ENCODE results near the gene TYW1. TPM values are rescaled to one million over a fixed set of nuclear protein-coding genes. Genes with fewer than 3 reads are reported as not detected.
"Not testable (repeated sequence)": the region's sequence is repeated elsewhere in the genome, so short reads cannot be mapped to it uniquely, and the experiment has no call there.

Gene TYW1
- total RNA-seq, 1 donor, result 14.8 TPM

GRCh38 chr7:66967029-66967428 lies 29.6 kb upstream of the TYW1 start:
- Histone ChIP-seq H3K79me2 (ENCODE audit: insufficient read depth, low read length) (no peaks in the 10 kb centered on the region), H3K4me3 (ENCODE audit: insufficient read depth, low read length) (no peak overlapping the region), H4K20me1 (ENCODE audit: insufficient read depth, low read length) (no peaks in the 10 kb centered on the region), H3K9me3 (ENCODE audit: low read depth, low read length) (no peaks in the 10 kb centered on the region), H3K27ac (ENCODE audit: low read depth, low read length) (no peak overlapping the region), H2AFZ (ENCODE audit: low read length) (no peak overlapping the region), H3K27me3 (ENCODE audit: insufficient read depth, low read length) (no peaks in the 10 kb centered on the region), H3K4me2 (ENCODE audit: insufficient read depth, low read length) (no peak overlapping the region), H3K36me3 (ENCODE audit: insufficient read depth, low read length) (no peaks in the 10 kb centered on the region), H3K4me1 (ENCODE audit: insufficient read depth, low read length) (no peaks in the 10 kb centered on the region)
- no peak for TF ChIP-seq CTCF (IDR thresholded peaks at IDR 0.05; ENCODE audit: extremely low read depth, low read depth, low read length)
- no peak for DNase-seq (ENCODE audit: insufficient read length, low spot score, missing footprints)

GRCh38 chr7:66969001-66969400 lies 27.6 kb upstream of the TYW1 start:
- not testable (repeated sequence) for DNase-seq (ENCODE audit: insufficient read length, low spot score, missing footprints); H3K36me3 ChIP-seq (ENCODE audit: insufficient read depth, low read length); H3K27me3 ChIP-seq (ENCODE audit: insufficient read depth, low read length); H3K4me3 ChIP-seq (ENCODE audit: insufficient read depth, low read length); H3K79me2 ChIP-seq (ENCODE audit: insufficient read depth, low read length); H4K20me1 ChIP-seq (ENCODE audit: insufficient read depth, low read length); H3K4me2 ChIP-seq (ENCODE audit: insufficient read depth, low read length); H3K27ac ChIP-seq (ENCODE audit: low read depth, low read length); H3K4me1 ChIP-seq (ENCODE audit: insufficient read depth, low read length); H2AFZ ChIP-seq (ENCODE audit: low read length); H3K9me3 ChIP-seq (ENCODE audit: low read depth, low read length)

GRCh38 chr7:66970310-66970709 lies 26.3 kb upstream of the TYW1 start:
- Histone ChIP-seq H3K9me3 (ENCODE audit: low read depth, low read length) (no peaks in the 10 kb centered on the region), H2AFZ (ENCODE audit: low read length) (no peak overlapping the region), H3K27ac (ENCODE audit: low read depth, low read length) (no peak overlapping the region)

GRCh38 chr7:66974986-66975590 lies 21.5 kb upstream of the TYW1 start:
- H3K27ac ChIP-seq (ENCODE audit: low read depth, low read length), result no peak overlapping the region
- TF ChIP-seq CTCF (IDR thresholded peaks at IDR 0.05; ENCODE audit: extremely low read depth, low read depth, low read length), result no peak
- H3K79me2 ChIP-seq (ENCODE audit: insufficient read depth, low read length), result no peaks in the 10 kb centered on the region
- H3K4me2 ChIP-seq (ENCODE audit: insufficient read depth, low read length), result no peak overlapping the region
- H4K20me1 ChIP-seq (ENCODE audit: insufficient read depth, low read length), result no peaks in the 10 kb centered on the region
- no peaks in the 10 kb centered on the region for H3K9me3 ChIP-seq (ENCODE audit: low read depth, low read length)
- DNase-seq (ENCODE audit: insufficient read length, low spot score, missing footprints), result no peak
- no peaks in the 10 kb centered on the region for H3K4me1 ChIP-seq (ENCODE audit: insufficient read depth, low read length)
- H3K27me3 ChIP-seq (ENCODE audit: insufficient read depth, low read length), result no peaks in the 10 kb centered on the region
- no peaks in the 10 kb centered on the region for H3K36me3 ChIP-seq (ENCODE audit: insufficient read depth, low read length)
- H2AFZ ChIP-seq (ENCODE audit: low read length), result no peak overlapping the region
- no peak overlapping the region for H3K4me3 ChIP-seq (ENCODE audit: insufficient read depth, low read length)

More at GRCh38 chr7:66970310-66970709, 26.3 kb upstream of the TYW1 start:
- no peak for TF ChIP-seq CTCF (IDR thresholded peaks at IDR 0.05; ENCODE audit: extremely low read depth, low read depth, low read length)
- H3K4me2 ChIP-seq (ENCODE audit: insufficient read depth, low read length), result no peak overlapping the region
- H3K4me1 ChIP-seq (ENCODE audit: insufficient read depth, low read length), result no peaks in the 10 kb centered on the region
- DNase-seq (ENCODE audit: insufficient read length, low spot score, missing footprints), result peak; percentile 35
- H3K36me3 ChIP-seq (ENCODE audit: insufficient read depth, low read length), result no peaks in the 10 kb centered on the region
- H4K20me1 ChIP-seq (ENCODE audit: insufficient read depth, low read length), result no peaks in the 10 kb centered on the region
- H3K79me2 ChIP-seq (ENCODE audit: insufficient read depth, low read length), result no peaks in the 10 kb centered on the region
- no peak overlapping the region for H3K4me3 ChIP-seq (ENCODE audit: insufficient read depth, low read length)
- H3K27me3 ChIP-seq (ENCODE audit: insufficient read depth, low read length), result no peaks in the 10 kb centered on the region

- not testable (repeated sequence) for H3K9me3 ChIP-seq (ENCODE audit: low read depth, low read length); H3K36me3 ChIP-seq (ENCODE audit: insufficient read depth, low read length); H3K4me1 ChIP-seq (ENCODE audit: insufficient read depth, low read length); H3K27me3 ChIP-seq (ENCODE audit: insufficient read depth, low read length); H3K4me3 ChIP-seq (ENCODE audit: insufficient read depth, low read length); DNase-seq (ENCODE audit: insufficient read length, low spot score, missing footprints); H2AFZ ChIP-seq (ENCODE audit: low read length); H3K27ac ChIP-seq (ENCODE audit: low read depth, low read length); H4K20me1 ChIP-seq (ENCODE audit: insufficient read depth, low read length); H3K79me2 ChIP-seq (ENCODE audit: insufficient read depth, low read length); H3K4me2 ChIP-seq (ENCODE audit: insufficient read depth, low read length)
These were observed 18.3 kb upstream of the TYW1 start for GRCh38 chr7:66978312-66978711.

GRCh38 chr7:66979013-66979412 lies 17.6 kb upstream of the TYW1 start:
- H3K4me3 ChIP-seq (ENCODE audit: insufficient read depth, low read length); H2AFZ ChIP-seq (ENCODE audit: low read length); H3K79me2 ChIP-seq (ENCODE audit: insufficient read depth, low read length); H3K4me2 ChIP-seq (ENCODE audit: insufficient read depth, low read length); H3K9me3 ChIP-seq (ENCODE audit: low read depth, low read length); DNase-seq (ENCODE audit: insufficient read length, low spot score, missing footprints); H3K27me3 ChIP-seq (ENCODE audit: insufficient read depth, low read length); H3K4me1 ChIP-seq (ENCODE audit: insufficient read depth, low read length); H3K27ac ChIP-seq (ENCODE audit: low read depth, low read length); H4K20me1 ChIP-seq (ENCODE audit: insufficient read depth, low read length); H3K36me3 ChIP-seq (ENCODE audit: insufficient read depth, low read length): not testable (repeated sequence)

- H3K27ac ChIP-seq (ENCODE audit: low read depth, low read length); H3K79me2 ChIP-seq (ENCODE audit: insufficient read depth, low read length); H4K20me1 ChIP-seq (ENCODE audit: insufficient read depth, low read length); H3K9me3 ChIP-seq (ENCODE audit: low read depth, low read length); H3K4me2 ChIP-seq (ENCODE audit: insufficient read depth, low read length); DNase-seq (ENCODE audit: insufficient read length, low spot score, missing footprints); H3K27me3 ChIP-seq (ENCODE audit: insufficient read depth, low read length); H2AFZ ChIP-seq (ENCODE audit: low read length); H3K4me1 ChIP-seq (ENCODE audit: insufficient read depth, low read length); H3K36me3 ChIP-seq (ENCODE audit: insufficient read depth, low read length); H3K4me3 ChIP-seq (ENCODE audit: insufficient read depth, low read length): not testable (repeated sequence)
These were observed 16.3 kb upstream of the TYW1 start for GRCh38 chr7:66980336-66980735.
